ENCODE measurements around the gene TCAP.
A peak's percentile ranks its signal among the peaks of the same experiment; 100 is the strongest.

Gene TCAP

DNA sequence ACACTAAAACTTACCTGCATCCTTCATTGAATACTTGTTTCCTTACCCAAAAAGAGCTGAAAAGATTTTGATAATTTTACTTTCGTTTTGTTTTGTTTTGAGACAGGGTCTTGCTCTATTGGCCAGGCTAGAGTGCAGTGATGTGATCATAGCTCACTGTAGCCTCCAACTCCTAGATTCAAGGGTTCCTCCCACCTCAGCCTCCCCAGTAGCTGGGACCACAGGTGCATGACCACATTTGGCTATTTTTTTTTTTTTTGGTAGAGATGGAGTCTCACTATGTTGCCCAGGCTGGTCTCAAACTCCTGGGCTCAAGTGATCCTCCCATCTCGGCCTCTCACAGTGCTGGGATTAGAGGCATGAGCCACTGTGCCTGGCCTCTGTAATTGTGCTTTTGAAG is 10.0 kb upstream of the TCAP start:
- TF ChIP-seq, protein P1, sequence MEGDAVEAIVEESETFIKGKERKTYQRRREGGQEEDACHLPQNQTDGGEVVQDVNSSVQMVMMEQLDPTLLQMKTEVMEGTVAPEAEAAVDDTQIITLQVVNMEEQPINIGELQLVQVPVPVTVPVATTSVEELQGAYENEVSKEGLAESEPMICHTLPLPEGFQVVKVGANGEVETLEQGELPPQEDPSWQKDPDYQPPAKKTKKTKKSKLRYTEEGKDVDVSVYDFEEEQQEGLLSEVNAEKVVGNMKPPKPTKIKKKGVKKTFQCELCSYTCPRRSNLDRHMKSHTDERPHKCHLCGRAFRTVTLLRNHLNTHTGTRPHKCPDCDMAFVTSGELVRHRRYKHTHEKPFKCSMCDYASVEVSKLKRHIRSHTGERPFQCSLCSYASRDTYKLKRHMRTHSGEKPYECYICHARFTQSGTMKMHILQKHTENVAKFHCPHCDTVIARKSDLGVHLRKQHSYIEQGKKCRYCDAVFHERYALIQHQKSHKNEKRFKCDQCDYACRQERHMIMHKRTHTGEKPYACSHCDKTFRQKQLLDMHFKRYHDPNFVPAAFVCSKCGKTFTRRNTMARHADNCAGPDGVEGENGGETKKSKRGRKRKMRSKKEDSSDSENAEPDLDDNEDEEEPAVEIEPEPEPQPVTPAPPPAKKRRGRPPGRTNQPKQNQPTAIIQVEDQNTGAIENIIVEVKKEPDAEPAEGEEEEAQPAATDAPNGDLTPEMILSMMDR (IDR thresholded peaks at IDR 0.05; ENCODE audit: low read depth, low read length, poor library complexity, severe bottlenecking): no peak
- no peak for TF ChIP-seq EZH2phosphoT487 (IDR thresholded peaks at IDR 0.05; ENCODE audit: borderline replicate concordance, low read length)
- Histone ChIP-seq H3K79me2 (ENCODE audit: control insufficient read depth, low read length) (peaks cover 5% of the 10 kb centered on the region; the same call in 1 of the 2 replicates), H3K4me1 (ENCODE audit: control insufficient read depth, low read length) (peaks cover 18% of the 10 kb centered on the region), H4K20me1 (ENCODE audit: control insufficient read depth, insufficient read depth, low read depth, low read length) (no peaks in the 10 kb centered on the region), H3K9me2 (replicated peaks; ENCODE audit: control insufficient read depth, low read length) (no peaks in the 10 kb centered on the region), H3K4me2 (ENCODE audit: low read length) (no peak overlapping the region), H3K4me3 (ENCODE audit: low read length) (no peak overlapping the region), H3K36me3 (ENCODE audit: control insufficient read depth, low read length) (peaks cover 16% of the 10 kb centered on the region), H3F3A (ENCODE audit: control insufficient read depth, insufficient read depth) (no peaks in the 10 kb centered on the region; the same call in 1 of the 2 replicates), H3K27me3 (ENCODE audit: control insufficient read depth, low read length) (no peaks in the 10 kb centered on the region), H3K27ac (ENCODE audit: low read depth, low read length) (no peak overlapping the region), H3K9me3 (ENCODE audit: control insufficient read depth, insufficient read depth, low read length) (no peaks in the 10 kb centered on the region)

DNA sequence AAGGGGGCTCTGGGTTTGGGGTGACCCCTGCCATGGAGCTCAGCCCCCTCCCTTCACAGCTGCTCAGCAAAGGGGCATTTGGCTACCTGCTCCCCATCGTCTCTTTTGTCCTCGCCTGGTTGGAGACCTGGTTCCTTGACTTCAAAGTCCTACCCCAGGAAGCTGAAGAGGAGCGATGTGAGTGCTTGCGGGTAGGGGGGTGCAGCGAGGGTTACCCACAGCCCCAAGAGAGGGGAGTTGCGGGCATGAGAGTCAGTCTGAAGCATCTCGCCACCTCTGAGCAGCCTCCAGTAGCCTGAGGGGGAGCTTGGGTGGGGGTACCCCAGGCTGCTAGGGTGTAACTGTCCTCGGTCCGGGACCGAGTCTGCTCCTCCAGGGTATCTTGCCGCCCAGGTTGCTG is 6.8 kb upstream of the TCAP start:
- Histone ChIP-seq H3K4me2 (ENCODE audit: low read length) (no peak overlapping the region), H4K20me1 (ENCODE audit: control insufficient read depth, insufficient read depth, low read depth, low read length) (no peaks in the 10 kb centered on the region), H3K27ac (ENCODE audit: low read depth, low read length) (no peak overlapping the region), H3K9me3 (ENCODE audit: control insufficient read depth, insufficient read depth, low read length) (no peaks in the 10 kb centered on the region), H3K79me2 (ENCODE audit: control insufficient read depth, low read length) (0 out of 2 replicates have a peak, but pooled peaks cover 2% of the 10 kb centered on the region), H3K4me3 (ENCODE audit: low read length) (no peak overlapping the region), H3F3A (ENCODE audit: control insufficient read depth, insufficient read depth) (no peaks in the 10 kb centered on the region; the same call in 1 of the 2 replicates), H3K4me1 (ENCODE audit: control insufficient read depth, low read length) (peaks cover 18% of the 10 kb centered on the region), H3K27me3 (ENCODE audit: control insufficient read depth, low read length) (no peaks in the 10 kb centered on the region), H3K36me3 (ENCODE audit: control insufficient read depth, low read length) (peaks cover 38% of the 10 kb centered on the region), H3K9me2 (replicated peaks; ENCODE audit: control insufficient read depth, low read length) (no peaks in the 10 kb centered on the region)
- TF ChIP-seq, protein P1 (IDR thresholded peaks at IDR 0.05; ENCODE audit: low read depth, low read length, poor library complexity, severe bottlenecking): no peak
- TF ChIP-seq EZH2phosphoT487 (IDR thresholded peaks at IDR 0.05; ENCODE audit: borderline replicate concordance, low read length): no peak

DNA sequence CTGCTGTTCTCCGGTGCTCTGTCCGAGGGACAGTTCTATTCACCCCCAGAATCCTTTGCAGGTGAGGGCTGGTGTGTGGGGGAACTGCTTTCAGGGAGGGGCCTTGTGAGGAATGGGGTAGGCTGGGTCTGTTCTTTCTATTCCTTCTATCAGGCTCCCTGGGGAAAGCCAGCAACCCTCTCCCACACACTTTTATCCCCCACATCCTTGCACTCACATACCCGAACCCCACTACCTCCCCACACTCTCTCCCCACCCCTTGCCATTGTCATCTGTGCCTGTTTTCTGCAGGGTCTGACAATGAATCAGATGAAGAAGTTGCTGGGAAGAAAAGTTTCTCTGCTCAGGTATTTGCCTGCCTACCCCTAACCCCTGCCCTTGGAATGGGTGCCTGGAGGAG is 6.4 kb upstream of the TCAP start:
- Histone ChIP-seq H4K20me1 (ENCODE audit: control insufficient read depth, insufficient read depth, low read depth, low read length) (no peaks in the 10 kb centered on the region), H3K27ac (ENCODE audit: low read depth, low read length) (no peak overlapping the region), H3K27me3 (ENCODE audit: control insufficient read depth, low read length) (no peaks in the 10 kb centered on the region), H3K4me3 (ENCODE audit: low read length) (no peak overlapping the region), H3K9me3 (ENCODE audit: control insufficient read depth, insufficient read depth, low read length) (no peaks in the 10 kb centered on the region), H3K4me2 (ENCODE audit: low read length) (peak overlapping the region; percentile 28), H3K79me2 (ENCODE audit: control insufficient read depth, low read length) (no peaks in the 10 kb centered on the region), H3F3A (ENCODE audit: control insufficient read depth, insufficient read depth) (no peaks in the 10 kb centered on the region; the same call in 1 of the 2 replicates), H3K9me2 (replicated peaks; ENCODE audit: control insufficient read depth, low read length) (no peaks in the 10 kb centered on the region), H3K4me1 (ENCODE audit: control insufficient read depth, low read length) (peaks cover 18% of the 10 kb centered on the region), H3K36me3 (ENCODE audit: control insufficient read depth, low read length) (peaks cover 38% of the 10 kb centered on the region)
- TF ChIP-seq, protein P1 (IDR thresholded peaks at IDR 0.05; ENCODE audit: low read depth, low read length, poor library complexity, severe bottlenecking): no peak
- TF ChIP-seq EZH2phosphoT487 (IDR thresholded peaks at IDR 0.05; ENCODE audit: borderline replicate concordance, low read length): no peak

Measured in DOHH2 (cell line).